Neutrophil (primary cell): Measurements from ENCODE around the gene MCEE.
"Not testable (repeated sequence)": the region's sequence is repeated elsewhere in the genome, so short reads cannot be mapped to it uniquely, and the experiment has no call there.

Experiments used
- H3K27ac ChIP-seq: fragments of 200-600 bp; sonication (generic); 2 replicates; pipeline ENCODE4 v1.5.1; 2016; ENCODE audit warnings: mild to moderate bottlenecking, moderate library complexity
- H3K27me3 ChIP-seq: fragments of 200-600 bp; sonication (generic); 2 replicates; pipeline ENCODE4 v1.6.0; 2016; ENCODE audit warnings: mild to moderate bottlenecking
- H3K36me3 ChIP-seq: fragments of 200-600 bp; sonication (generic); 2 replicates; pipeline ENCODE4 v1.5.1; 2017
- H3K4me1 ChIP-seq, 2 experiments: fragments of 200-600 bp in 1 of 2; sonication (generic) in 1 of 2; 1 replicate in 1 of 2; 2 replicates in 1 of 2; pipeline versions ENCODE4 v1.5.1 to v1.6.1; 2013 to 2016; ENCODE audit warnings: low read depth in 1 of 2, low read length in 1 of 2, mild to moderate bottlenecking in 1 of 2, moderate library complexity in 1 of 2; ENCODE audit not compliant: control insufficient read depth in 1 of 2, insufficient read depth in 1 of 2
- H3K4me3 ChIP-seq, 2 experiments: fragments of 200-600 bp in 1 of 2; sonication (generic) in 1 of 2; 1 replicate in 1 of 2; 2 replicates in 1 of 2; pipeline ENCODE4 v1.5.1; 2013 to 2016; ENCODE audit warnings: low read depth in 1 of 2, low read length in 1 of 2, mild to moderate bottlenecking in 1 of 2, moderate library complexity in 1 of 2
- H3K9me3 ChIP-seq: fragments of 200-600 bp; sonication (generic); 2 replicates; pipeline ENCODE4 v1.5.1; 2016
- CTCF ChIP-seq: fragments of 200-600 bp; sonication (generic); IDR thresholded peaks from 2 replicates; pipeline ENCODE4 v1.5.1; 2016; ENCODE audit warnings: antibody characterized with exemption

MCEE gene

GRCh38 chr2:71130152-71130904, at the start of gene MCEE, which contains the start of gene MPHOSPH10:
MCEE (minus strand) TSS chr2:71130229; CDS start chr2:71130219, 10 bp downstream.
MPHOSPH10 (plus strand) TSS chr2:71130634; CDS start chr2:71130666, 32 bp downstream.
- Histone ChIP-seq H3K27ac (peak within 1 kb of the TSS; percentile 95), H3K4me1 (peaks cover 23 to 24% of the 10 kb centered on the region in 2 experiments), H3K9me3 (no peaks in the 10 kb centered on the region), H3K4me3 (peak within 1 kb of the TSS; percentile 89 to 96), H3K27me3 (no peaks in the 10 kb centered on the region), H3K36me3 (peaks cover 7% of the 10 kb centered on the region)
- peak; percentile 28 for TF ChIP-seq CTCF

- H3K36me3 ChIP-seq, H3K27me3 ChIP-seq, H3K4me3 ChIP-seq, H3K9me3 ChIP-seq, H3K27ac ChIP-seq, H3K4me1 ChIP-seq: not testable (repeated sequence)
Measured at GRCh38 chr2:71178836-71179235, 48.8 kb upstream of the MCEE start.

GRCh38 chr2:71174207-71174606, 44.2 kb upstream of the MCEE start:
- H3K9me3 ChIP-seq = no peaks in the 10 kb centered on the region
- no peaks in the 10 kb centered on the region for H3K4me1 ChIP-seq
- no peak overlapping the region for H3K4me3 ChIP-seq
- no peak for TF ChIP-seq CTCF
- H3K27me3 ChIP-seq = no peaks in the 10 kb centered on the region
- H3K27ac ChIP-seq = no peak overlapping the region
- H3K36me3 ChIP-seq = no peaks in the 10 kb centered on the region

GRCh38 chr2:71173096-71173495, 43.1 kb upstream of the MCEE start:
- H3K27me3 ChIP-seq = no peaks in the 10 kb centered on the region

GRCh38 chr2:71166812-71167211, 36.8 kb upstream of the MCEE start:
- Histone ChIP-seq H3K27ac (no peak overlapping the region), H3K4me3 (no peak overlapping the region), H3K27me3 (no peaks in the 10 kb centered on the region), H3K36me3 (no peaks in the 10 kb centered on the region), H3K4me1 (no peaks in the 10 kb centered on the region), H3K9me3 (no peaks in the 10 kb centered on the region)
- TF ChIP-seq CTCF = no peak

More at GRCh38 chr2:71173096-71173495, 43.1 kb upstream of the MCEE start:
- Histone ChIP-seq H3K36me3 (no peaks in the 10 kb centered on the region), H3K4me3 (no peak overlapping the region), H3K9me3 (no peaks in the 10 kb centered on the region), H3K4me1 (no peaks in the 10 kb centered on the region), H3K27ac (no peak overlapping the region)
- no peak for TF ChIP-seq CTCF

GRCh38 chr2:71157124-71157793, 27.2 kb upstream of the MCEE start:
- Histone ChIP-seq H3K27me3 (peaks cover 8% of the 10 kb centered on the region), H3K27ac (no peak overlapping the region), H3K36me3 (no peaks in the 10 kb centered on the region), H3K4me3 (no peak overlapping the region), H3K4me1 (peaks cover 0 to 4% of the 10 kb centered on the region in 2 experiments), H3K9me3 (no peaks in the 10 kb centered on the region)
- TF ChIP-seq CTCF = peak; percentile 10
